IMR-90 (cell line): Measurements from ENCODE around the gene PAX3. TPM values are rescaled to one million over a fixed set of nuclear protein-coding genes. Genes with fewer than 3 reads are reported as not detected.

Experiments used
- ATAC-seq: fragments of 200-7000 bp; cut with Tn5 transposase; 2 replicates; pipeline ENCODE4 v1.9.1; 2020; ENCODE audit warnings: low read depth, mild to moderate bottlenecking, moderate library complexity
- BruUV-seq: library from RNA; stranded (reverse); fragments of 400-500 nt; replicated peaks from 2 replicates; lab custom pipeline; 2021; lab: Mats Ljungman, UMichigan
- CTCF ChIA-PET: fragments of 300-600 bp; formaldehyde crosslinking; extraction: SDS; loops from one replicate; lab custom pipeline; 2021; ENCODE audit warnings: antibody characterized with exemption; lab: Yijun Ruan, JAX
- POLR2A ChIA-PET: fragments of 300-600 bp; sonication (Branson Sonifier 250); formaldehyde crosslinking; loops from one replicate; lab custom pipeline; 2022; ENCODE audit warnings: antibody characterized with exemption; ENCODE audit not compliant: unreplicated experiment; lab: Charles Lee
- DNase-seq: peaks from one replicate; pipeline ENCODE4 v3.0.0; 2013
- H2AFZ ChIP-seq: replicated peaks from 2 replicates; pipeline ENCODE3; 2013; ENCODE audit warnings: low read length, mild to moderate bottlenecking; ENCODE audit not compliant: poor library complexity
- H2AK5ac ChIP-seq: 2 replicates; pipeline ENCODE4 v1.6.1; 2013; ENCODE audit warnings: low read depth, low read length, inconsistent platforms
- H2AK9ac ChIP-seq: replicated peaks from 2 replicates; pipeline ENCODE3; 2013; ENCODE audit warnings: mild to moderate bottlenecking, low read depth, low read length, moderate library complexity; ENCODE audit not compliant: poor library complexity
- H2BK120ac ChIP-seq: 2 replicates; pipeline ENCODE4 v1.6.1; 2013; ENCODE audit warnings: low read depth, low read length, inconsistent platforms
- H2BK15ac ChIP-seq: 3 replicates; pipeline ENCODE4 v1.6.1; 2013; ENCODE audit warnings: low read depth, low read length, inconsistent platforms
- H2BK20ac ChIP-seq: 2 replicates; pipeline ENCODE4 v1.6.1; 2013; ENCODE audit warnings: low read depth, mild to moderate bottlenecking, inconsistent platforms, low read length, moderate library complexity
- H2BK5ac ChIP-seq: 2 replicates; pipeline ENCODE4 v1.6.1; 2013; ENCODE audit warnings: mild to moderate bottlenecking, low read depth, low read length, inconsistent platforms; ENCODE audit not compliant: poor library complexity, severe bottlenecking
- H3K14ac ChIP-seq: replicated peaks from 2 replicates; pipeline ENCODE4 v1.6.1; 2013; ENCODE audit warnings: low read depth, low read length, inconsistent platforms
- H3K18ac ChIP-seq: 2 replicates; pipeline ENCODE4 v1.6.1; 2013; ENCODE audit warnings: low read depth, low read length, control low read depth
- H3K23ac ChIP-seq: 2 replicates; pipeline ENCODE4 v1.6.1; 2013; ENCODE audit warnings: low read depth, low read length, inconsistent platforms
- H3K27ac ChIP-seq: 2 replicates; pipeline ENCODE4 v1.5.1; 2013; ENCODE audit warnings: mild to moderate bottlenecking, control low read depth, low read length; ENCODE audit not compliant: insufficient read depth
- H3K27me3 ChIP-seq: 2 replicates; pipeline ENCODE4 v1.6.1; 2013; ENCODE audit warnings: low read length; ENCODE audit not compliant: control insufficient read depth, insufficient read depth
- H3K36me3 ChIP-seq: 2 replicates; pipeline ENCODE4 v1.6.1; 2013; ENCODE audit warnings: low read length, mixed read lengths; ENCODE audit not compliant: control insufficient read depth, insufficient read depth
- H3K4ac ChIP-seq: 2 replicates; pipeline ENCODE4 v1.6.1; 2013; ENCODE audit warnings: low read depth, low read length, inconsistent platforms
- H3K4me1 ChIP-seq: 2 replicates; pipeline ENCODE4 v1.6.1; 2013; ENCODE audit warnings: low read length, mixed read lengths; ENCODE audit not compliant: control insufficient read depth, insufficient read depth
- H3K4me2 ChIP-seq: 2 replicates; pipeline ENCODE4 v1.6.1; 2013; ENCODE audit warnings: low read depth, mild to moderate bottlenecking, control low read depth, low read length, moderate library complexity
- H3K4me3 ChIP-seq: 2 replicates; pipeline ENCODE4 v1.5.1; 2013; ENCODE audit warnings: low read depth, mild to moderate bottlenecking, control low read depth, low read length, moderate library complexity; ENCODE audit not compliant: insufficient read depth
- H3K56ac ChIP-seq: 2 replicates; pipeline ENCODE4 v1.6.1; 2013; ENCODE audit warnings: low read length, inconsistent platforms; ENCODE audit not compliant: insufficient read depth; ENCODE audit errors: extremely low read depth
- H3K79me1 ChIP-seq, 2 experiments: 2 replicates each; pipeline ENCODE4 v1.6.1; 2013; ENCODE audit warnings: low read length in 2 of 2, inconsistent platforms in 1 of 2, low read depth in 1 of 2
- H3K9ac ChIP-seq: 2 replicates; pipeline ENCODE4 v1.6.1; 2013; ENCODE audit warnings: low read depth, low read length, control low read depth
- H3K9me1 ChIP-seq: 2 replicates; pipeline ENCODE4 v1.6.1; 2013; ENCODE audit warnings: low read length, inconsistent platforms; ENCODE audit not compliant: insufficient read depth
- H3K9me3 ChIP-seq: 2 replicates; pipeline ENCODE4 v1.6.1; 2013; ENCODE audit warnings: low read length; ENCODE audit not compliant: control insufficient read depth, insufficient read depth
- H4K20me1 ChIP-seq: 2 replicates; pipeline ENCODE4 v1.6.1; 2013; ENCODE audit warnings: low read length, inconsistent platforms; ENCODE audit not compliant: insufficient read depth
- H4K5ac ChIP-seq: 2 replicates; pipeline ENCODE4 v1.6.1; 2013; ENCODE audit warnings: mild to moderate bottlenecking, low read depth, low read length, control low read depth
- H4K8ac ChIP-seq, 2 experiments: 2 replicates each; pipeline ENCODE4 v1.6.1; 2013; ENCODE audit warnings: low read depth in 2 of 2, low read length in 2 of 2, control low read depth in 1 of 2, inconsistent platforms in 1 of 2
- H4K91ac ChIP-seq: 2 replicates; pipeline ENCODE4 v1.6.1; 2013; ENCODE audit warnings: low read depth, low read length, inconsistent platforms; ENCODE audit not compliant: insufficient read depth
- BHLHE40 ChIP-seq: fragments of 150-350 bp; IDR thresholded peaks from 2 replicates; pipeline ENCODE4 v1.6.1; 2016; ENCODE audit warnings: mild to moderate bottlenecking, low read depth, low read length
- CEBPB ChIP-seq: IDR thresholded peaks from 2 replicates; pipeline ENCODE4 v1.6.1; 2012; ENCODE audit warnings: low read depth, low read length, improper control_type of control experiment
- CHD1 ChIP-seq: IDR thresholded peaks from 2 replicates; pipeline ENCODE4 v1.6.1; 2012; ENCODE audit warnings: low read depth, low read length, improper control_type of control experiment
- CTCF ChIP-seq: conservative IDR thresholded peaks from 2 replicates; pipeline ENCODE4 v1.5.1; 2012; ENCODE audit warnings: mild to moderate bottlenecking, low read depth, low read length, improper control_type of control experiment
- ELK1 ChIP-seq: fragments of 150-350 bp; IDR thresholded peaks from 2 replicates; pipeline ENCODE4 v1.6.1; 2016; ENCODE audit warnings: low read depth, mild to moderate bottlenecking, low read length, moderate library complexity, borderline replicate concordance
- FOS ChIP-seq: fragments of 150-350 bp; IDR thresholded peaks from 2 replicates; pipeline ENCODE4 v1.6.1; 2016; ENCODE audit warnings: low read depth, low read length
- MAFK ChIP-seq: IDR thresholded peaks from 2 replicates; pipeline ENCODE4 v1.6.1; 2012; ENCODE audit warnings: low read depth, low read length, improper control_type of control experiment
- MAZ ChIP-seq: IDR thresholded peaks from 2 replicates; pipeline ENCODE4 v1.6.1; 2012; ENCODE audit warnings: low read depth, mild to moderate bottlenecking, low read length, improper control_type of control experiment, moderate library complexity, borderline replicate concordance
- MXI1 ChIP-seq: IDR thresholded peaks from 2 replicates; pipeline ENCODE4 v1.6.1; 2012; ENCODE audit warnings: low read depth, mild to moderate bottlenecking, low read length, moderate library complexity, borderline replicate concordance
- NFE2L2 ChIP-seq: fragments of 150-350 bp; IDR thresholded peaks from 2 replicates; pipeline ENCODE4 v1.6.1; 2016; ENCODE audit warnings: low read depth, mild to moderate bottlenecking, low read length
- POLR2A ChIP-seq: IDR thresholded peaks from 2 replicates; pipeline ENCODE4 v1.6.1; 2012; ENCODE audit warnings: mild to moderate bottlenecking, low read depth, low read length
- RAD21 ChIP-seq: IDR thresholded peaks from 2 replicates; pipeline ENCODE4 v1.6.1; 2012; ENCODE audit warnings: low read length, improper control_type of control experiment
- RCOR1 ChIP-seq: IDR thresholded peaks from 2 replicates; pipeline ENCODE4 v1.6.1; 2012; ENCODE audit warnings: mild to moderate bottlenecking, low read length, improper control_type of control experiment; ENCODE audit not compliant: insufficient replicate concordance
- RFX5 ChIP-seq: IDR thresholded peaks from 2 replicates; pipeline ENCODE4 v1.8.0; 2012; ENCODE audit warnings: low read depth, mild to moderate bottlenecking, low read length, moderate library complexity
- SMC3 ChIP-seq: fragments of 150-350 bp; IDR thresholded peaks from 2 replicates; pipeline ENCODE4 v1.6.1; 2016; ENCODE audit warnings: low read depth, mild to moderate bottlenecking, antibody characterized with exemption, low read length, moderate library complexity
- WGBS, 2 experiments: methylation state at CpG; one replicate each; pipeline versions ENCODE4 v1.1.5 to v1.1.7; 2013; ENCODE audit warnings: missing lambda C conversion rate in 2 of 2; ENCODE audit not compliant: insufficient read length in 1 of 2; ENCODE audit errors: extremely low coverage in 2 of 2; 5-methylcytosine and 5-hydroxymethylcytosine counted together
- dilution Hi-C: fragments of 300-500 bp; cut with HindIII; formaldehyde crosslinking; loops from one replicate; pipeline ENCODE4 v1.14.3; 2018; ENCODE audit warnings: low sequenced_read_pairs; ENCODE audit not compliant: unreplicated experiment
- in situ Hi-C: fragments of 300-500 bp; cut with MboI; formaldehyde crosslinking; loops from 3 replicates; pipeline ENCODE4 v1.14.3; 2019; ENCODE audit warnings: low sequenced_read_pairs, inconsistent platforms, mixed read lengths
- intact Hi-C: fragments of 100-400 bp; cut with micrococcal nuclease; formaldehyde crosslinking; loops from 2 replicates; pipeline ENCODE4 v1.10.0; 2022
- polyA plus RNA-seq, 3 experiments: library from polyadenylated mRNA; depleted of rRNA; stranded (reverse); fragments of >200 nt; gene quantifications; 2 replicates each; pipeline ENCODE4 v1.2.3, GENCODE V29; 2012; ENCODE audit warnings: low replicate concordance in 1 of 3
- total RNA-seq: library from RNA; depleted of rRNA; stranded (reverse); fragments of >200 nt; gene quantifications from 2 replicates; pipeline ENCODE4 v1.2.3, GENCODE V29; 2012
- TF ChIP-seq, protein P1 (sequence below): fragments of 150-350 bp; IDR thresholded peaks from 2 replicates; pipeline ENCODE4 v1.6.1; 2017; ENCODE audit warnings: mild to moderate bottlenecking, antibody characterized with exemption, low read length, low read depth

PAX3 gene
- total and polyA plus RNA-seq, 2 of the 4 experiments (the other 2 are of a cell fraction) = not detected

DNA sequence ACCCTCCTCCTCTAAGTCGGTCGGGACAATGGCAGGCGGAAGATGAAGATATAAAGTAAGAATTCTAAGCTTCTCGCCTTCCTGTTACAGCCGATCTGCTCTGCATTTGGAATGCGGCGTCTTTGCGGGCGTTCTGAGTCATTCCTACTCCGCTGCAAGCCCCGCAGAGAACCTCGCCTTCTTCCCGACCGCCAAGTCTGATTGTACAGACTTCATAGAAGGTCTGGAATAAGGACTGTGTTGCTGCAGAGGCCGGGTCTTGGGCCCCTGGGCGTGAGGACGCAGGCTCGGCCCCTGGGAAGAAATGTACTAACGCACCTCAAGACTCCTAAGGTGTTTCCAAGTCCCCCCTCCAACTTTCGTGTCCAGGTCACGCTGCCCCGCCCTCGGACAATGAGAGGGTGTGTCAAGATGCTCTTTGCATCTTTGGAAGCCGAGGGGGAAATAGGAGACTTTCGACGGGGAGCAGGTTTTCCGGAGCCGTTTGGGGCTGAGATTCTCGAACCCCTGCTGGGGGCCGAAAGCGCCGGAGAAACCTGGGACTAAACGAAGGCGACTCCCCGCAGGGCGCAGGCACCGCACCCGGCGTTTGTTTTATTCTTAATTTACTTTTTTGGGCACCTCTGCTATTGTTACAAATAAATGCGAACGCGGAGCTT, 12.7 kb upstream of the PAX3 start:
- H3K9me1 ChIP-seq = no peaks in the 10 kb centered on the region
- H3K14ac ChIP-seq = no peak overlapping the region
- H2BK120ac ChIP-seq = no peak overlapping the region
- 3% methylated on average over 7 of the region's 42 CpGs; no CpG with 5 or more reads in 1 of the 2 experiments for WGBS, 2 experiments
- ChIA-PET POLR2A (no interaction called here), CTCF (no interaction called here)
- dilution Hi-C loops = no loop called here
- H2BK20ac ChIP-seq = no peak overlapping the region
- H4K5ac ChIP-seq = no peak overlapping the region
- no peak overlapping the region for H3K4me2 ChIP-seq
- no peak for DNase-seq
- H3K9me3 ChIP-seq = peaks cover 16% of the 10 kb centered on the region; the same call in 1 of the 2 replicates
- intact Hi-C loops = no loop called here
- no TSS peak for BruUV-seq
- H2BK15ac ChIP-seq = no peak overlapping the region
- peaks cover 73% of the 10 kb centered on the region for H3K27me3 ChIP-seq
- in situ Hi-C loops = no loop called here
- H2AK5ac ChIP-seq = no peak overlapping the region
- no peak overlapping the region for H3K18ac ChIP-seq
- no peak overlapping the region for H2AFZ ChIP-seq
- no peak overlapping the region for H3K23ac ChIP-seq
- no peak for ATAC-seq
- TF ChIP-seq CEBPB = no peak
- no peak for TF ChIP-seq CHD1
- TF ChIP-seq FOS = no peak
- TF ChIP-seq, protein P1, sequence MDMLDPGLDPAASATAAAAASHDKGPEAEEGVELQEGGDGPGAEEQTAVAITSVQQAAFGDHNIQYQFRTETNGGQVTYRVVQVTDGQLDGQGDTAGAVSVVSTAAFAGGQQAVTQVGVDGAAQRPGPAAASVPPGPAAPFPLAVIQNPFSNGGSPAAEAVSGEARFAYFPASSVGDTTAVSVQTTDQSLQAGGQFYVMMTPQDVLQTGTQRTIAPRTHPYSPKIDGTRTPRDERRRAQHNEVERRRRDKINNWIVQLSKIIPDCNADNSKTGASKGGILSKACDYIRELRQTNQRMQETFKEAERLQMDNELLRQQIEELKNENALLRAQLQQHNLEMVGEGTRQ = no peak
- no peak for TF ChIP-seq ELK1
- no peak for TF ChIP-seq RFX5
- TF ChIP-seq MAFK = no peak
- TF ChIP-seq NFE2L2 = no peak
- no peak for TF ChIP-seq MXI1
- TF ChIP-seq RAD21 = no peak
- no peak for TF ChIP-seq SMC3
- no peak for TF ChIP-seq MAZ
- no peak for TF ChIP-seq CTCF
- no peak for TF ChIP-seq BHLHE40
- no peak for TF ChIP-seq RCOR1
- no peak for TF ChIP-seq POLR2A
- no peak overlapping the region for H2AK9ac ChIP-seq
- H4K8ac ChIP-seq = no peak overlapping the region
- H3K79me1 ChIP-seq = no peaks in the 10 kb centered on the region
- H3K4me3 ChIP-seq = no peak overlapping the region
- H3K9ac ChIP-seq = no peak overlapping the region
- H3K4ac ChIP-seq = no peak overlapping the region
- no peaks in the 10 kb centered on the region for H4K20me1 ChIP-seq
- no peak overlapping the region for H3K56ac ChIP-seq
- no peaks in the 10 kb centered on the region for H3K4me1 ChIP-seq
- no peak overlapping the region for H2BK5ac ChIP-seq
- H3K36me3 ChIP-seq = no peaks in the 10 kb centered on the region
- no peak overlapping the region for H4K91ac ChIP-seq
- no peak overlapping the region for H3K27ac ChIP-seq
